Measurements from ENCODE around the gene PLEKHA5.

DNA sequence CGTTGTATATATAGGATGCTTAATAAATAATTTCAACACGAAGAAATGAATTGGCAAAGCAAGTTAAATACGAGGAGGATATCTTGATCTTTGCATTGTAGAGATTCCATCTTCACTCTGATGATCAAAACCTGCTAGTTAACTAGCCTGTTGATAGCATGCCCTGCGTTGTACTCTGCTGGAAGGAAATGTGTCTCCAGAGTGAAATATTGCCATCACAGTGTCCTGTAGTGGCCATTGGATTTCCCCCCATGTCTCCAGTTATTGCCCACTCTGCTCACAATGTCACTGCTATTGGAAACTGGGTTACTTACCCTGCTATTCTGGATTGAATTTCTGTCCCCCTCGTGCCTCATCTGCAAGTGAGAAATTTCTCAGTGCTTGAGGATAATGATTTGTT is 109.6 kb downstream of the PLEKHA5 start:
- TF ChIP-seq, protein P1, sequence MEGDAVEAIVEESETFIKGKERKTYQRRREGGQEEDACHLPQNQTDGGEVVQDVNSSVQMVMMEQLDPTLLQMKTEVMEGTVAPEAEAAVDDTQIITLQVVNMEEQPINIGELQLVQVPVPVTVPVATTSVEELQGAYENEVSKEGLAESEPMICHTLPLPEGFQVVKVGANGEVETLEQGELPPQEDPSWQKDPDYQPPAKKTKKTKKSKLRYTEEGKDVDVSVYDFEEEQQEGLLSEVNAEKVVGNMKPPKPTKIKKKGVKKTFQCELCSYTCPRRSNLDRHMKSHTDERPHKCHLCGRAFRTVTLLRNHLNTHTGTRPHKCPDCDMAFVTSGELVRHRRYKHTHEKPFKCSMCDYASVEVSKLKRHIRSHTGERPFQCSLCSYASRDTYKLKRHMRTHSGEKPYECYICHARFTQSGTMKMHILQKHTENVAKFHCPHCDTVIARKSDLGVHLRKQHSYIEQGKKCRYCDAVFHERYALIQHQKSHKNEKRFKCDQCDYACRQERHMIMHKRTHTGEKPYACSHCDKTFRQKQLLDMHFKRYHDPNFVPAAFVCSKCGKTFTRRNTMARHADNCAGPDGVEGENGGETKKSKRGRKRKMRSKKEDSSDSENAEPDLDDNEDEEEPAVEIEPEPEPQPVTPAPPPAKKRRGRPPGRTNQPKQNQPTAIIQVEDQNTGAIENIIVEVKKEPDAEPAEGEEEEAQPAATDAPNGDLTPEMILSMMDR (IDR thresholded peaks at IDR 0.05) = no peak
- TF ChIP-seq YY1 (IDR thresholded peaks at IDR 0.05; ENCODE audit: low read depth) (no peak), POLR2AphosphoS5 (IDR thresholded peaks at IDR 0.05; ENCODE audit: low read depth, low read length) (no peak), GABPA (IDR thresholded peaks at IDR 0.05; ENCODE audit: low read depth) (no peak), EP300 (IDR thresholded peaks at IDR 0.05; ENCODE audit: borderline replicate concordance in 1 of 2, low read depth in 1 of 2, low read length in 1 of 2) (no peak), TCF12 (IDR thresholded peaks at IDR 0.05) (no peak), RXRA (IDR thresholded peaks at IDR 0.05; ENCODE audit: borderline replicate concordance, low read depth) (no peak), NRF1 (IDR thresholded peaks at IDR 0.05; ENCODE audit: low read depth, low read length) (no peak), TAF1 (IDR thresholded peaks at IDR 0.05; ENCODE audit: borderline replicate concordance, low read depth, low read length) (no peak)
- TF ChIP-seq, protein P2, sequence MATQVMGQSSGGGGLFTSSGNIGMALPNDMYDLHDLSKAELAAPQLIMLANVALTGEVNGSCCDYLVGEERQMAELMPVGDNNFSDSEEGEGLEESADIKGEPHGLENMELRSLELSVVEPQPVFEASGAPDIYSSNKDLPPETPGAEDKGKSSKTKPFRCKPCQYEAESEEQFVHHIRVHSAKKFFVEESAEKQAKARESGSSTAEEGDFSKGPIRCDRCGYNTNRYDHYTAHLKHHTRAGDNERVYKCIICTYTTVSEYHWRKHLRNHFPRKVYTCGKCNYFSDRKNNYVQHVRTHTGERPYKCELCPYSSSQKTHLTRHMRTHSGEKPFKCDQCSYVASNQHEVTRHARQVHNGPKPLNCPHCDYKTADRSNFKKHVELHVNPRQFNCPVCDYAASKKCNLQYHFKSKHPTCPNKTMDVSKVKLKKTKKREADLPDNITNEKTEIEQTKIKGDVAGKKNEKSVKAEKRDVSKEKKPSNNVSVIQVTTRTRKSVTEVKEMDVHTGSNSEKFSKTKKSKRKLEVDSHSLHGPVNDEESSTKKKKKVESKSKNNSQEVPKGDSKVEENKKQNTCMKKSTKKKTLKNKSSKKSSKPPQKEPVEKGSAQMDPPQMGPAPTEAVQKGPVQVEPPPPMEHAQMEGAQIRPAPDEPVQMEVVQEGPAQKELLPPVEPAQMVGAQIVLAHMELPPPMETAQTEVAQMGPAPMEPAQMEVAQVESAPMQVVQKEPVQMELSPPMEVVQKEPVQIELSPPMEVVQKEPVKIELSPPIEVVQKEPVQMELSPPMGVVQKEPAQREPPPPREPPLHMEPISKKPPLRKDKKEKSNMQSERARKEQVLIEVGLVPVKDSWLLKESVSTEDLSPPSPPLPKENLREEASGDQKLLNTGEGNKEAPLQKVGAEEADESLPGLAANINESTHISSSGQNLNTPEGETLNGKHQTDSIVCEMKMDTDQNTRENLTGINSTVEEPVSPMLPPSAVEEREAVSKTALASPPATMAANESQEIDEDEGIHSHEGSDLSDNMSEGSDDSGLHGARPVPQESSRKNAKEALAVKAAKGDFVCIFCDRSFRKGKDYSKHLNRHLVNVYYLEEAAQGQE (IDR thresholded peaks at IDR 0.05; ENCODE audit: low read depth, low read length) = no peak
